Femur (tissue), 1 donor: ENCODE measurements around the gene IMPG1.

Experiments used
- DNase-seq: peaks from one replicate; pipeline ENCODE4 v3.0.0-alpha.2; 2017

IMPG1 gene

GRCh38 chr6:75884822-75885221 is 187.6 kb downstream of the IMPG1 start:
- no peak for DNase-seq

GRCh38 chr6:75882734-75883133 is 189.7 kb downstream of the IMPG1 start:
- no peak for DNase-seq

- no peak for DNase-seq
Observed at GRCh38 chr6:75880305-75880704, 192.2 kb downstream of the IMPG1 start.

- DNase-seq: no peak
Observed at GRCh38 chr6:75876152-75876551, 196.3 kb downstream of the IMPG1 start.

GRCh38 chr6:75874224-75874623 is 198.2 kb downstream of the IMPG1 start:
- DNase-seq: no peak
